OCI-M2 (cell line): ENCODE data around the gene COLEC12.

Source experiments
- DNase-seq: peaks from one replicate; lab custom pipeline; 2025; ENCODE audit not compliant: unreplicated experiment; lab: John Stamatoyannopoulos, UW

The COLEC12 gene

DNA sequence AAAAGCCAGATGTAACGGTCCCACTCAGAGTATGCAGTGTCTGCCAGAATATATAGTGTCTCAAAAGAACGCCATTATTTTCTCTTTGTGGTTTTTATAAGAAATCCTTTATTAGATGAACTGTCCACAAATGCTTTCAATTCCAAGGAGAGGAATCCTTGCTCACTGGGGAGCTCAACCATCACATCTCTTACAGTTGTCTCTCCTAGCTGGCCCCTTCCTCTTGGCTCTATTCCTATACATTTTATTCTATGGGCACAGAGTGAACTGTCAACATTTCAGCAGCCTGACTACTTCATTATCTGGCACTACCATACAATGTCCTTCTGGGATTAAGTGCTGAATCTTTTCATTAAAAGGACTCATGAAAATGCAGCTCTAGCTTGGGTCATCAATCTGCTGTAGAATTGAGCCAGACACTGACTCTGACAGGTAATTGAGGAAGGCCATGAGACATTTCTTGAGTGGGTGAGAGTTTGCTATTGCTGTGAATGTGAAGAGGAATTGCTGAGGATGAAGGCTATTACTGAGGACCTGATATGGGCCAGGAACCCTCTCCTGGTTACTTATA lies 136.2 kb downstream of the COLEC12 start:
- no peak for DNase-seq

DNA sequence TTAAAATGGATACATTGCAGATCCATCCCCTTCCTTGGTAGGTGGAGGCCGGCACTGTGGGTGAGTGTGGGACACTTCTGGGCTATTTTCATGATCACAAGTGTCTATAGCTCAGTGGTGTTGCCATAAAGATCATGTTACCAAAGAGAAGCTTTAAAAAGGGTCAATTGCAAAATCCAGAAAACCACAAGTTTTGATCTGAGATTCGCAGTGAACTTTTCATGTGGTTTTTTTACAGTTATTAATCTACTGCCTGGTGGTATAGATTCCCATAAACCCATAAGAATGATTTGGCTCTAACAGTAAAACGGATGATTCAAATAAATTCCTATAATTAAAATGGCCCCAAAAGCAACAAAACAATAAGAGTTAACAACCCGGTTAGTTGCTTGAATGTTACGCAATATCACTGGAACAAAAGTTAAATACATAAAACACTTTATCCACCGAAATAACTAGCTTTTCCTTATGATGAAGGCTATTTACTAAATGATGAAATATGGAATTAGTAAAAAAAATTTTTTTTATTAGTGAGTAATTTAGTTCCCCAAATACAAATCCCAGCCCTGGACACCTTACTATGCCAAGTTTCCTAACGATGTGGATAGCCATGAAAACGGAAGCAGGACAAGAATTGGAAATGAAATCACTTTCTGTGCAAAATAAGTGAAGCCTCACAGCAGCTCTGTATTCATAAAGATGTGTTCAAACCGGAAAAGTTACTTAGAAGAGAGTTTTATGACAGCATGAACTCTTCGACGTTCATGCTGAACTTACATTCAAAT lies 137.0 kb downstream of the COLEC12 start:
- no peak for DNase-seq

DNA sequence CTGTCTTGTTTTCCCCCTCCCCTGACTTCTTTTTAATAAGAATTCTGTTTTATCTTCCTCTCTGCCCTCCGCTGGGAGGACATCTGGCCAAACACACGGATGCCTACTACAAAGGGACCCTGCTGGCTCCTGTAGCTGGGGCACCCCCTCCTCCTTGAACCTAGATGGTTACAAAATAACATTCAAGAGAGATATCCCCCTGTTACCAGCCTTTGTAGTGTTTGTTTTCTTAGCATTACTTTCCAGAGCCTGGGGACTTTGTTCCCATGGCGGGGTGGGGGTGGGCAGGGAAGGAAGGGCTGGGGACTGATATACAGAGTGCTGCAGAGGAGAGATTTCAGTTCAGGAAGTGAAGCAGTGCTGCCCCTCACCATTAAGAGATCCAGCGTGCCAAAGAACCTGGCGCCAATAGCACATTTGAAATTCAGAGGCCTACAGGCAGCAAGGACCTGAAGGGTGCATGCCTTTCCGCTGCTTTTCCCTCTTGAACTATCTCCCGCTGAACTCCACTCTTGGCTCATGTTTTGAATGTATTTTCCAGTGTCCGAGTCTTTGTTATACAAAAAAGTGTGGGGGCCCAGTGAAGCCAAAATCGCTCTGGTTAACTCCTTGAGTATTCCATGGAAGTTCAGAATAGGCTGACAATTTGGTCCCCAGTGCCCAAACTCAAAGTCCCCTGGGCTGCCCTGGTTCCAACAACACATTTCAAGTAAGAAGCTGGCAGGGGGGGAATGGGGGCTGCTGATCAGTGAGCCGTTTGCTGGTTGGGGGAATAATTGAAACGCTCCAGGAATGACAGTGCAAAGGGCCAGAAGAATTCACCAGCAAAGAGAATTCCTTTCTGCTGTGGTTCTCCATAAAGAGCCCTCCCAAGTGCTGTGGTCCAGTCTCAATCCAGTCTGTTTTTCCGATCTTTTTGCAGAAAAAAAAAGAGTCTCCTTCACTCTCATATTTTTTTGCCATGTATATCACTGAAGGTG lies 137.9 kb downstream of the COLEC12 start:
- DNase-seq: no peak

DNA sequence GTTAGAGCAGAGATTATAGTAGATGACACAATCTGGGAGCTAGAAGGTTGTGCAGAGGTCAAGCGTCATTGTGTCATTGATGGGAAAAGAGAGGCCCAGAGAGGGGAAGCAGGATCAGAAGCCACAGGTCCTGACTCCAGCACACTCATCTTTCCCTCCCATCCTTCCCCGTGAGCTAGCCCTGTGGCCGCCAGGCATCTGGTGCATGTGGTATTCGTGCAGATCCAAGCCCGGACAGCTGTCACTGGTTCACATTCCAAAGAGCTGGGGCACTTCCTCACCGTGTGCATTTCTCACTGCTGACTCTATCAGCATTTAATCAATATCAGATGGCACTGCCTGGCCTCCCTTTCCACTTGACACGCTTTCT lies 138.6 kb downstream of the COLEC12 start:
- no peak for DNase-seq

GRCh38 chr18:361100-361732 lies 139.3 kb downstream of the COLEC12 start:
- no peak for DNase-seq

GRCh38 chr18:360676-361075 lies 139.8 kb downstream of the COLEC12 start:
- DNase-seq: no peak

DNA sequence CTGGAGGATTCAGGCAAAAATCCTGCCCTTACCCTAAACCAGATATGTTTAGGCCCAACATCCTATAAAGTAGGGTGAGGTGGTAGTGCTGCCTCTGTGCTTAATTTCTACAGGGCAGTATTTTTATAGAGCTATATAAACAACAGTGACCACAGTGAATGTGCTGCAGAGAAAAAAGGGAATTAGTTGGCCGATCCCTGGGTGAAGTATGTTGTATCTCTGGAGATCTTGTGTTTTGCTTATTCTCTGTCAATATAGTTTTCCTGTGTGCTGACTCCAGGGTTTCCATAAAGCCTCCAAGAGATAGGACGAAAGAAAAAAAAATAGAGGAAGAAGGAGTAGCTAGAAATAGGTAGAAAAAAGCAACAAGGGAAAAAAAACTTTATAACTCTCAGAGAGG lies 143.7 kb downstream of the COLEC12 start:
- DNase-seq: no peak

GRCh38 chr18:355678-356077 lies 144.8 kb downstream of the COLEC12 start:
- DNase-seq: no peak

GRCh38 chr18:354471-354870 lies 146.0 kb downstream of the COLEC12 start:
- no peak for DNase-seq

DNA sequence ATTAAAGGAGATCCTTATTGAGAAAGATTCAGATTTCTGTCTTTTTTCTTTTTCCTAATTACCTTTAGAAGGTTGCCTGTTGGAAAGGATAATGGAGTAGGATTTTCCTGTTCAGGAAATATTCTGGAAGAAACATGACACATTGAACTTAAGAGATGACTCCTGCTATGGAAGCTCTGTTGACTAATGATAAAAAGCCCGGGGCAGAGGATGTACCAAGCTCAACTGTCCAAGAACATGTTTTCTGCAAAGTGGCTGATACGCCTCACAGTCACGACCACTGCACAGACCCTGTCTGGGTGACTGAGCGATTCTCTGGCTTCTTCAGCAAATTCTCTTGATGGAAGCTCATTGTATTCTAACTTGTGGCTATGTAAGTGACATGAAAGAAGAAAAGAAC lies 146.5 kb downstream of the COLEC12 start:
- no peak for DNase-seq

DNA sequence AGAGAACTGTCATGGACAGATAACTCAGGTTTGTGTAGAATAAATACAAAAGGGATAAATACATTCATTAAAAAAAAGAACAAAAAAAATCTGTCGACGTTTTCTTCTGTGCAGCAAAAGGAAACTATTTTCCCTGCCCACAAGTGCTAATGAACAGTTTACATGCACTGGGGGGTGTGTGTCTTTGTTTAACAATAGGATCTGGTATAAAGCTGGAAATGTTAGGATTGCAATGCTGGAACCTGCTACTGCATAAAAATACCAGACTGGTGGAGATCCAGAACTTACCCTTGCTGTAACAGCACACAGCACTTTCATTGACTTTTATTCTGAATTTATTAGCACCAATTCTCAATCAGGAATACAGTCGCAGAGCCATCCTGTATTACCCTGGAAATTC lies 148.1 kb downstream of the COLEC12 start:
- no peak for DNase-seq

- no peak for DNase-seq
Observed at GRCh38 chr18:350953-351572, 149.4 kb downstream of the COLEC12 start.

DNA sequence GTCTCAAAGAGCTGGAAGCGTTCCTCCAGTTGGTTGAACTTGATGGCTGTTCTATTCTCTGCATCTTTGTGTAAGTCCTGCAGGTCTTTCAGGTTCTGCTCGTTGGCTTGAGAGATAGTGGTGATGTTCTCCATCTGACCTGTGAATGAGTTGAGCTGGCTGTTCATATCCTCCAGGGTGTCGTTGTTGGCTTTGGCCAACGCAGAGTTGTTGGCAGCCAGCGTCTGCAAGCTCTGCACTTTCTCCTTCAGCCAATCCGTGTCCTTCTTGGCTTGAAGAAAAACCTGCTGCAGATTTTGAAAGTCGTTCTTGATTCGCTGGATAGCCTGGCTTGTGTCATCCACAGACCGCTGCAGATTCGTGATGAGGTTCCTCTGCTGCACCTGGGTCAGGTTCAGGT lies 153.9 kb downstream of the COLEC12 start:
- no peak for DNase-seq

GRCh38 chr18:341102-341501 lies 159.4 kb downstream of the COLEC12 start:
- DNase-seq: no peak

DNA sequence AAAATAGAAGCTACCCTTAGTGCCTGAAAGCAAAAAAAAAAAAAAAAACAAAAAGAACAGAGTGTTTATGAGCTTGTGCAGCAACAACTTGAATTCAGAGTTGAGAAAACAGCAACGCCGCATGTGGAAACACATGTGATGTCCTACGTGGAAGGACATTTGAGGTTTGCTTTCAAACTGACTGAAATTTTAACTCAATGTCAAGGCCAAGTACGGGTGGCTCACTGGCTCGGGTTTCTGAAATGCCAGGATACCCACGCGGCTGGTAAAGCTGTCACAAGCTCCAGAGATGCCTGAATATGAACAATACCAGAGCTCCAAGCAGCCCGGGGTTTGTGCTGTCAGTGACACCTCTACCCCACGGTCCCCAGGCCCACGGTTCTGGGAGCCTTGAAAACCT lies 160.5 kb downstream of the COLEC12 start:
- no peak for DNase-seq

DNA sequence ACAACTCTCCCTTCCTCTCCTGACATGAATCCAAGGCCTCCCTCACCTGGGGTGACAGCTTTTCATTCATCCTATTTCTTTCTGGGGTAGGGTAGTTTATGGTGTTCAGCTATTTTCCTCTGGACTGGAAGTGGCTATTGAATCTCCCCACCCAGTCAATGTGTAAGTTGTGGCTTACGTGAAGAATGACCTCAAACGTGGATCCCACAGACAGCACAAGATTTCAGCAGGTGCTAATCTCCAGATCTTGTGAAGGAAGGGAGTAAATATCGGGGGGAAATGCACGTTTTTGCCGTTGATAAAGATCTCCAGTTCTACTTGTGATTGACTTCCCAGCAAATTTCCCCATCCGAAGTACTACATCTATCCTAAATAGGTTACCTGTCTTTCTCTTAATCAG lies 161.3 kb downstream of the COLEC12 start:
- no peak for DNase-seq

- no peak for DNase-seq
Observed at GRCh38 chr18:336713-337112, 163.8 kb downstream of the COLEC12 start.

GRCh38 chr18:335733-336132 lies 164.8 kb downstream of the COLEC12 start:
- no peak for DNase-seq

DNA sequence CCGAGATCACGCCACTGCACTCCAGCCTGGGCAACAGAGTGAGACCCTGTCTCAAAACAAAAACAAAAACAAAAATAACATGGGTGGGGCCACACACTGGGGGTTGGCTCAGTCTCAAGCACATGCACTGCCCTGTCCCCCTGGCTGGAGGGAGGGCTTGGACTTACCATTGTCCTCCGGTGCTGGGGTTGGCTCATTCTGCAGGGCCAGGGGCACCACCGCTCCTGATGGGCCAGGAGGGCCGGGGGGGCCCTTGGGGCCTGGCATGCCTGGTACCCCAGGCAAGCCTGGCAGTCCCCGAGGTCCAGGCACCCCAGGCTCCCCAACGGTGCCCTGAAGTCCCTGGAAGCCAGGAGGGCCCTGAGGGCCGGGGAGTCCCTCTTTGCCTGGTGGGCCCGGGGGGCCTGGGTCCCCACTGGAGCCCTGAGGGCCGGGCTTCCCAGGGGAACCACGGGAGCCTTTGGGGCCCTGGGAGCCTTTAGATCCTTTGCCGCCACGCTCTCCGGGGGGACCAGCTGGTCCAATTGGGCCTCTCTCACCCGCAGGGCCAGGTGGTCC lies 165.8 kb downstream of the COLEC12 start:
- no peak for DNase-seq

GRCh38 chr18:332721-333510 lies 167.6 kb downstream of the COLEC12 start:
- DNase-seq: no peak
